HepG2 (cell line): Measurements from ENCODE around the gene TM2D3. TPM values are rescaled to one million over a fixed set of nuclear protein-coding genes. Genes with fewer than 3 reads are reported as not detected.

Experiments used
- ATAC-seq: fragments of 200-7000 bp; cut with Tn5 transposase; 3 replicates; pipeline ENCODE4 v1.9.1; 2020; ENCODE audit warnings: mild to moderate bottlenecking, moderate library complexity
- BruUV-seq: library from RNA; stranded (reverse); fragments of 400-500 nt; replicated peaks from 2 replicates; lab custom pipeline; 2021; lab: Mats Ljungman, UMichigan
- CTCF ChIA-PET: fragments of 300-600 bp; formaldehyde crosslinking; extraction: SDS; loops from one replicate; lab custom pipeline; 2021; ENCODE audit warnings: low total read pairs, inconsistent platforms, low intra/inter-chr PET ratio; lab: Yijun Ruan, JAX
- POLR2A ChIA-PET: fragments of 350-600 bp; sonication (Branson Sonifier 250); formaldehyde crosslinking; loops from one replicate; lab custom pipeline; 2020; ENCODE audit warnings: antibody characterized with exemption, inconsistent platforms; lab: Yijun Ruan, JAX
- DNase-seq: peaks from one replicate; pipeline ENCODE4 v3.0.0-alpha.2; 2015; ENCODE audit warnings: low spot score
- FAIRE-seq: peaks from 3 replicates; lab custom pipeline; 2011; peaks lifted over from hg19 to GRCh38; lab: Jason Lieb, UNC
- H2AFZ ChIP-seq: one replicate; pipeline ENCODE4 v1.6.1; 2011; ENCODE audit warnings: low read length, inconsistent platforms
- H3K27ac ChIP-seq: fragments of 300-600 bp; 3 replicates; pipeline ENCODE4 v1.8.0; 2011; ENCODE audit warnings: mixed run types, mild to moderate bottlenecking, mixed read lengths, low read length, inconsistent platforms; ENCODE audit not compliant: insufficient read depth; ENCODE audit errors: extremely low read length
- H3K27me3 ChIP-seq, 2 experiments: fragments of 200-600 bp in 1 of 2; 2 replicates in 1 of 2; 3 replicates in 1 of 2; pipeline versions ENCODE4 v1.6.0 to v1.8.0; 2011; ENCODE audit warnings: low read length in 2 of 2, mild to moderate bottlenecking in 2 of 2, moderate library complexity in 2 of 2, inconsistent platforms in 1 of 2; ENCODE audit not compliant: insufficient read depth in 2 of 2, control insufficient read depth in 1 of 2
- H3K36me3 ChIP-seq, 2 experiments: fragments of 200-600 bp in 1 of 2; replicated peaks in 1 of 2; 2 replicates in 1 of 2; 3 replicates in 1 of 2; pipeline versions ENCODE4 v1.5.1 to v1.8.0; 2011; ENCODE audit warnings: low read length in 2 of 2, inconsistent platforms in 1 of 2; ENCODE audit not compliant: insufficient read depth in 2 of 2, control insufficient read depth in 1 of 2
- H3K4me1 ChIP-seq: 2 replicates; pipeline ENCODE4 v1.5.1; 2012; ENCODE audit warnings: low read length, inconsistent platforms; ENCODE audit not compliant: insufficient read depth
- H3K4me2 ChIP-seq: 2 replicates; pipeline ENCODE4 v1.6.0; 2011; ENCODE audit warnings: low read depth, low read length, inconsistent platforms
- H3K4me3 ChIP-seq, 3 experiments: fragments of 200-600 bp in 1 of 3; sonication (generic), shearing (Covaris generic) in 1 of 3; replicated peaks in 1 of 3; 2 replicates each; pipeline ENCODE4 v1.5.1; 2011 to 2016; ENCODE audit warnings: low read length in 3 of 3, inconsistent platforms in 2 of 3, low read depth in 2 of 3, mild to moderate bottlenecking in 2 of 3, control low read depth in 1 of 3, mixed read lengths in 1 of 3; ENCODE audit not compliant: insufficient read depth in 1 of 3
- H3K79me2 ChIP-seq: one replicate; pipeline ENCODE4 v1.6.1; 2011; ENCODE audit warnings: low read length, inconsistent platforms; ENCODE audit not compliant: insufficient read depth
- H3K9ac ChIP-seq: 2 replicates; pipeline ENCODE4 v1.6.0; 2011; ENCODE audit warnings: mild to moderate bottlenecking, low read depth, low read length, inconsistent platforms; ENCODE audit not compliant: insufficient read depth
- H3K9me3 ChIP-seq: 2 replicates; pipeline ENCODE4 v1.5.1; 2012; ENCODE audit warnings: mild to moderate bottlenecking, low read length
- H4K20me1 ChIP-seq: 2 replicates; pipeline ENCODE4 v1.6.0; 2011; ENCODE audit warnings: inconsistent platforms, mild to moderate bottlenecking, low read length, moderate library complexity; ENCODE audit not compliant: insufficient read depth
- AGO2 ChIP-seq: fragments of 200-400 bp; formaldehyde crosslinking; optimal IDR thresholded peaks from 2 replicates; pipeline ENCODE3; 2017; ENCODE audit warnings: mild to moderate bottlenecking, low read depth, low read length, moderate library complexity
- CHD4 ChIP-seq: fragments of 200-600 bp; sonication (generic); IDR thresholded peaks from 2 replicates; pipeline ENCODE4 v1.7.0; 2017; ENCODE audit warnings: mild to moderate bottlenecking, low read length, borderline replicate concordance
- DPF2 ChIP-seq: sonication (generic); formaldehyde crosslinking; IDR thresholded peaks from 2 replicates; pipeline ENCODE4 v1.4.0; 2020; ENCODE audit warnings: mild to moderate bottlenecking, low read depth, missing genetic modification reagents, borderline replicate concordance
- GFI1 ChIP-seq: sonication (generic); formaldehyde crosslinking; IDR thresholded peaks from 2 replicates; pipeline ENCODE4 v1.5.0; 2020; ENCODE audit warnings: missing genetic modification reagents, mild to moderate bottlenecking, borderline replicate concordance
- KDM2A ChIP-seq: sonication (generic); formaldehyde crosslinking; IDR thresholded peaks from 2 replicates; pipeline ENCODE4 v1.4.0; 2020; ENCODE audit warnings: low read depth, missing genetic modification reagents, borderline replicate concordance
- MNT ChIP-seq: fragments of 450-650 bp; IDR thresholded peaks from 2 replicates; pipeline ENCODE4 v1.6.1; 2016
- ZBTB38 ChIP-seq: sonication (generic); formaldehyde crosslinking; IDR thresholded peaks from 2 replicates; pipeline ENCODE4 v1.5.1; 2020; ENCODE audit warnings: mild to moderate bottlenecking, missing genetic modification reagents
- ZBTB39 ChIP-seq: sonication (generic); formaldehyde crosslinking; IDR thresholded peaks from 2 replicates; pipeline ENCODE4 v1.5.0; 2020; ENCODE audit warnings: missing genetic modification reagents
- ZC3H13 ChIP-seq: sonication (generic); formaldehyde crosslinking; IDR thresholded peaks from 2 replicates; pipeline ENCODE4 v1.8.1; 2023; ENCODE audit warnings: mild to moderate bottlenecking, missing genetic modification reagents, moderate library complexity
- ZMYM3 ChIP-seq: sonication (generic); formaldehyde crosslinking; IDR thresholded peaks from 2 replicates; pipeline ENCODE4 v1.5.1; 2020; ENCODE audit warnings: mild to moderate bottlenecking, missing genetic modification reagents
- ZNF598 ChIP-seq: sonication (generic); formaldehyde crosslinking; IDR thresholded peaks from 2 replicates; pipeline ENCODE4 v1.5.1; 2020; ENCODE audit warnings: mild to moderate bottlenecking, missing genetic modification reagents, borderline replicate concordance
- ZNF687 ChIP-seq: sonication (generic); formaldehyde crosslinking; IDR thresholded peaks from 2 replicates; pipeline ENCODE4 v1.5.1; 2020; ENCODE audit warnings: mild to moderate bottlenecking, missing genetic modification reagents, moderate library complexity
- ZNF709 ChIP-seq: sonication (generic); formaldehyde crosslinking; IDR thresholded peaks from 2 replicates; pipeline ENCODE4 v1.5.0; 2020; ENCODE audit warnings: mild to moderate bottlenecking, missing genetic modification reagents
- ZNF746 ChIP-seq: sonication (generic); formaldehyde crosslinking; IDR thresholded peaks from 2 replicates; pipeline ENCODE4 v1.8.0; 2022; ENCODE audit warnings: mild to moderate bottlenecking, missing genetic modification reagents
- WGBS: methylation state at CpG from one replicate; pipeline ENCODE4 v1.1.6; 2017; ENCODE audit warnings: low lambda C conversion rate; 5-methylcytosine and 5-hydroxymethylcytosine counted together
- in situ Hi-C: cut with HindIII; loops from 2 replicates; pipeline ENCODE4 v1.10.0; 2017; ENCODE audit warnings: low pct_unique_long_range_greater_than_20kb; ENCODE audit not compliant: extremely low pct_ligation_motif_present
- intact Hi-C: fragments of 100-400 bp; cut with micrococcal nuclease; formaldehyde crosslinking; loops from one replicate; pipeline ENCODE4 v1.10.0; 2022; ENCODE audit not compliant: unreplicated experiment
- polyA plus RNA-seq, 8 experiments: library from polyadenylated mRNA; depleted of rRNA in 3 of 8; stranded (reverse) in 7 of 8; unstranded in 1 of 8; fragments of >200 nt; fragmentation: Illumina TruSeq in 4 of 8; extraction: Trizol in 4 of 8; gene quantifications; 2 replicates each; pipeline versions ENCODE4 v1.2.1 to v1.2.3, GENCODE V29; 2011 to 2016; ENCODE audit warnings: low read depth in 4 of 8, missing spikeins in 1 of 8, mixed read lengths in 1 of 8; ENCODE audit not compliant: insufficient read depth in 1 of 8
- total RNA-seq, 5 experiments: library from RNA; depleted of rRNA; stranded (reverse); fragments of >200 nt; fragmentation: Illumina TruSeq; extraction: Trizol; gene quantifications; 2 replicates each; pipeline ENCODE4 v1.2.3, GENCODE V29; 2016; ENCODE audit warnings: low read depth in 1 of 5

The TM2D3 gene
- total and polyA plus RNA-seq, 2 of the 13 experiments (the other 11 are each of a cell fraction or from before 2014, with no cell fraction given), result 31.1 to 72.7 TPM

- no peak for TF ChIP-seq ZBTB39 (CRISPR knock-in tag)
- no peak for TF ChIP-seq ZNF746
- no peak for TF ChIP-seq CHD4
- no peak for TF ChIP-seq ZMYM3 (CRISPR knock-in tag)
- no peak for TF ChIP-seq GFI1 (CRISPR knock-in tag)
Observed at GRCh38 chr15:101654171-101654570, 2.0 kb upstream of the TM2D3 start (continued).

- H2AFZ ChIP-seq, result no peak overlapping the region
- H3K36me3 ChIP-seq, result peaks cover 2 to 12% of the 10 kb centered on the region in 2 experiments
- no peak for DNase-seq
- H3K27me3 ChIP-seq, result no peaks in the 10 kb centered on the region; a peak in 1 of 5 replicates
- peak overlapping the region; percentile 81 for H3K9ac ChIP-seq
- peaks cover 41% of the 10 kb centered on the region for H3K79me2 ChIP-seq
- WGBS, result 60% methylated on average over 21 of the region's 42 CpGs
- in situ Hi-C loops (loop anchor here (5.0 kb wide), 1 partner anchor 366 kb away; no protein-coding TSS in a partner anchor), intact Hi-C loops (loop anchor here (2.0 to 5.0 kb wide), 3 partner anchors 72 to 361 kb away; partner anchors contain the start of gene TARS3)
- FAIRE-seq, result no peak
- ChIA-PET CTCF (no interaction called here), POLR2A (no interaction called here)
- ATAC-seq, result no peak; the same call in 1 of the 3 replicates
- H3K9me3 ChIP-seq, result no peaks in the 10 kb centered on the region
- BruUV-seq, result TSS peak; percentile 96
- peak overlapping the region; percentile 72 to 91 (median 80) for H3K4me3 ChIP-seq
- peaks cover 33% of the 10 kb centered on the region for H3K4me1 ChIP-seq
- H4K20me1 ChIP-seq, result no peaks in the 10 kb centered on the region; the same call in 1 of the 2 replicates
- H3K27ac ChIP-seq, result peak overlapping the region; percentile 80
- H3K4me2 ChIP-seq, result peak overlapping the region; percentile 84
- TF ChIP-seq KDM2A (CRISPR knock-in tag) (peak; percentile 8; the same call in 1 of the 2 replicates), ZNF709 (0 out of 2 replicates have a peak, but pooled peaks have one; percentile 1), ZC3H13 (CRISPR knock-in tag) (peak; percentile 70), AGO2 (peak; percentile 20), ZBTB38 (CRISPR knock-in tag) (0 out of 2 replicates have a peak, but pooled peaks have one; percentile 46), ZNF598 (CRISPR knock-in tag) (peak; percentile 10; the same call in 1 of the 2 replicates), ZNF687 (CRISPR knock-in tag) (peak; percentile 64), DPF2 (CRISPR knock-in tag) (no peak), MNT (0 out of 2 replicates have a peak, but pooled peaks have one; percentile 26)
Observed at GRCh38 chr15:101652786-101653430, 727 bp upstream of the TM2D3 start.
